Keratinocyte (primary cell): ENCODE data around the gene ZNF385A. TPM values are rescaled to one million over a fixed set of nuclear protein-coding genes. Genes with fewer than 3 reads are reported as not detected.

ENCODE experiments used
- DNase-seq: peaks from one replicate; pipeline ENCODE4 v3.0.0-alpha.2; 2011; ENCODE audit warnings: low read depth, missing footprints, low spot score
- FAIRE-seq: peaks from 2 replicates; lab custom pipeline; 2011; peaks lifted over from hg19 to GRCh38; lab: Jason Lieb, UNC
- H2AFZ ChIP-seq: 2 replicates; pipeline ENCODE4 v1.6.0; 2012; ENCODE audit warnings: low read length, control low read depth, inconsistent platforms; ENCODE audit not compliant: control insufficient read depth
- H3K27ac ChIP-seq: 2 replicates; pipeline ENCODE4 v1.5.1; 2011; ENCODE audit warnings: low read length; ENCODE audit not compliant: control insufficient read depth, insufficient read depth
- H3K27me3 ChIP-seq: 3 replicates; pipeline ENCODE4 v1.6.0; 2011; ENCODE audit warnings: low read length; ENCODE audit not compliant: control insufficient read depth, insufficient read depth; ENCODE audit errors: extremely low read depth
- H3K36me3 ChIP-seq, 2 experiments: 2 replicates in 1 of 2; 3 replicates in 1 of 2; pipeline ENCODE4 v1.5.1; 2011; ENCODE audit warnings: low read length in 2 of 2, mild to moderate bottlenecking in 1 of 2; ENCODE audit not compliant: control insufficient read depth in 2 of 2, insufficient read depth in 2 of 2; ENCODE audit errors: extremely low read depth in 1 of 2
- H3K4me1 ChIP-seq: 3 replicates; pipeline ENCODE4 v1.5.1; 2011; ENCODE audit warnings: low read length; ENCODE audit not compliant: control insufficient read depth, insufficient read depth; ENCODE audit errors: extremely low read depth
- H3K4me2 ChIP-seq: 3 replicates; pipeline ENCODE4 v1.6.0; 2011; ENCODE audit warnings: low read depth, low read length; ENCODE audit not compliant: control insufficient read depth, insufficient read depth; ENCODE audit errors: extremely low read depth
- H3K4me3 ChIP-seq, 3 experiments: fragments of 200-600 bp in 1 of 3; sonication (generic) in 1 of 3; 2 replicates in 2 of 3; 3 replicates in 1 of 3; pipeline ENCODE4 v1.5.1; 2011 to 2016; ENCODE audit warnings: low read length in 3 of 3, mild to moderate bottlenecking in 3 of 3, control low read depth in 2 of 3, inconsistent platforms in 1 of 3, low read depth in 1 of 3, mixed read lengths in 1 of 3, mixed run types in 1 of 3, moderate library complexity in 1 of 3; ENCODE audit not compliant: control insufficient read depth in 2 of 3, insufficient read depth in 2 of 3; ENCODE audit errors: extremely low read depth in 1 of 3
- H3K79me2 ChIP-seq: 2 replicates; pipeline ENCODE4 v1.6.0; 2012; ENCODE audit warnings: low read length; ENCODE audit not compliant: control insufficient read depth, insufficient read depth
- H3K9ac ChIP-seq: 3 replicates; pipeline ENCODE4 v1.6.0; 2011; ENCODE audit warnings: low read length; ENCODE audit not compliant: control insufficient read depth, insufficient read depth; ENCODE audit errors: extremely low read depth
- H3K9me1 ChIP-seq: 3 replicates; pipeline ENCODE4 v1.6.0; 2011; ENCODE audit warnings: low read length; ENCODE audit not compliant: control insufficient read depth, insufficient read depth; ENCODE audit errors: extremely low read depth
- H3K9me3 ChIP-seq: 2 replicates; pipeline ENCODE4 v1.5.1; 2012; ENCODE audit warnings: low read depth, low read length; ENCODE audit not compliant: control insufficient read depth
- H4K20me1 ChIP-seq: 3 replicates; pipeline ENCODE4 v1.6.0; 2011; ENCODE audit warnings: low read length; ENCODE audit not compliant: control insufficient read depth, insufficient read depth; ENCODE audit errors: extremely low read depth
- EZH2 ChIP-seq: IDR thresholded peaks from one replicate; pipeline ENCODE4 v1.6.1; 2012; ENCODE audit warnings: inconsistent platforms, mild to moderate bottlenecking, low read length, moderate library complexity
- dilution Hi-C: fragments of 300-500 bp; cut with MboI; formaldehyde crosslinking; loops from one replicate; pipeline ENCODE4 v1.7.0; 2020; ENCODE audit warnings: low sequenced_read_pairs; ENCODE audit not compliant: extremely low pct_ligation_motif_present
- polyA plus RNA-seq, 5 experiments: library from polyadenylated mRNA; depleted of rRNA in 3 of 5; stranded (reverse) in 3 of 5; stranded (forward) in 1 of 5; unstranded in 1 of 5; fragments of >200 nt; gene quantifications; 1 replicate in 1 of 5; 2 replicates in 3 of 5; 3 replicates in 1 of 5; pipeline versions ENCODE4 v1.2.1 to v1.2.3, GENCODE V29; 2011 to 2012; ENCODE audit warnings: missing spikeins in 2 of 5, low read depth in 1 of 5, low replicate concordance in 1 of 5
- TF ChIP-seq, protein P1 (sequence below), 3 experiments: IDR thresholded peaks in 1 of 3; conservative IDR thresholded peaks in 1 of 3; optimal IDR thresholded peaks in 1 of 3; 2 replicates in 2 of 3; 3 replicates in 1 of 3; pipeline versions ENCODE3 to v1.5.1; 2011; ENCODE audit warnings: low read length in 3 of 3, mild to moderate bottlenecking in 3 of 3, moderate library complexity in 2 of 3, control low read depth in 1 of 3, inconsistent platforms in 1 of 3; ENCODE audit not compliant: insufficient read depth in 2 of 3; ENCODE audit errors: extremely low read depth in 1 of 3

ZNF385A gene
- polyA plus RNA-seq, 1 donor (not counting 4 experiments of a cell fraction or from before 2014, with no cell fraction given), result 11.4 TPM

DNA sequence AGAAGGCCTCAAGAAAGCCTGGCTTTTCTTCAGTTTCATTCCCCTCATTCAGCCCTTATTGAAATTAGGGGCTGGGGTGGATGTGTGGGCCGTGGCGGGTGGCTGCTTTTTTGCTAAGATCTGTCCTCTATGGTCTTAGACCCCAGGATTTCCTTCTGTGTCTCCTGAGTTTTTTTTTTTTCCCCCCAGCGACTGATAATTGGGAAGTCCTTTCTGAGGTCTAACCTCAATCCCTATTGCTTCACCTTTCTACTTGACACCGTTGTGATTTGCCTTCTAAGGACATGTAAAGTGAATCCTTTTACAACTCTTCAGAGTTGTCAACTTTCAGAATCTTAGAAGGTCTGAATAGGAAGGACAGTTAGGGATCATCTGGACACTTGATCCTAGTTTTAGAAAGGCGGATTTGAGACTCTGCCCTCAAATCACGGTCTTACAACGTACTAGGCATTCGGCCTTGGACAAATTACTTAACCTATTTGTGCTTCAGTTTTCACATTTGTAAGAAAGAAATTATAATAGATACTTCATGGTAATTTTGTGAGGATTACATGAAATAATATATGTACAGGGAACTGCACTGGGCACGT, 24.7 kb downstream of the ZNF385A start:
- no peaks in the 10 kb centered on the region for H4K20me1 ChIP-seq
- dilution Hi-C loops, result no loop called here
- peak overlapping the region; percentile 83 for H3K4me2 ChIP-seq
- FAIRE-seq, result no peak
- no peaks in the 10 kb centered on the region for H3K79me2 ChIP-seq
- peak overlapping the region; percentile 98 for H3K9ac ChIP-seq
- peaks cover 25% of the 10 kb centered on the region for H3K4me1 ChIP-seq
- H3K27me3 ChIP-seq, result no peaks in the 10 kb centered on the region
- H3K9me1 ChIP-seq, result no peaks in the 10 kb centered on the region
- peak overlapping the region; percentile 48 to 62 (median 57) for H3K4me3 ChIP-seq
- TF ChIP-seq, protein P1, sequence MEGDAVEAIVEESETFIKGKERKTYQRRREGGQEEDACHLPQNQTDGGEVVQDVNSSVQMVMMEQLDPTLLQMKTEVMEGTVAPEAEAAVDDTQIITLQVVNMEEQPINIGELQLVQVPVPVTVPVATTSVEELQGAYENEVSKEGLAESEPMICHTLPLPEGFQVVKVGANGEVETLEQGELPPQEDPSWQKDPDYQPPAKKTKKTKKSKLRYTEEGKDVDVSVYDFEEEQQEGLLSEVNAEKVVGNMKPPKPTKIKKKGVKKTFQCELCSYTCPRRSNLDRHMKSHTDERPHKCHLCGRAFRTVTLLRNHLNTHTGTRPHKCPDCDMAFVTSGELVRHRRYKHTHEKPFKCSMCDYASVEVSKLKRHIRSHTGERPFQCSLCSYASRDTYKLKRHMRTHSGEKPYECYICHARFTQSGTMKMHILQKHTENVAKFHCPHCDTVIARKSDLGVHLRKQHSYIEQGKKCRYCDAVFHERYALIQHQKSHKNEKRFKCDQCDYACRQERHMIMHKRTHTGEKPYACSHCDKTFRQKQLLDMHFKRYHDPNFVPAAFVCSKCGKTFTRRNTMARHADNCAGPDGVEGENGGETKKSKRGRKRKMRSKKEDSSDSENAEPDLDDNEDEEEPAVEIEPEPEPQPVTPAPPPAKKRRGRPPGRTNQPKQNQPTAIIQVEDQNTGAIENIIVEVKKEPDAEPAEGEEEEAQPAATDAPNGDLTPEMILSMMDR (optimal IDR thresholded peaks at IDR 0.05 in 1 of 3, IDR thresholded peaks at IDR 0.05 in 1 of 3, conservative IDR thresholded peaks at IDR 0.05 in 1 of 3; ENCODE audit: extremely low read depth in 1 of 3, insufficient read depth in 2 of 3, low read length in 3 of 3), result no peak
- TF ChIP-seq EZH2, result no peak
- no peaks in the 10 kb centered on the region for H3K9me3 ChIP-seq
- H3K36me3 ChIP-seq, result no peaks in the 10 kb centered on the region
- H3K27ac ChIP-seq, result peak overlapping the region; percentile 93
- H2AFZ ChIP-seq, result peak overlapping the region; percentile 76
- no peak for DNase-seq

DNA sequence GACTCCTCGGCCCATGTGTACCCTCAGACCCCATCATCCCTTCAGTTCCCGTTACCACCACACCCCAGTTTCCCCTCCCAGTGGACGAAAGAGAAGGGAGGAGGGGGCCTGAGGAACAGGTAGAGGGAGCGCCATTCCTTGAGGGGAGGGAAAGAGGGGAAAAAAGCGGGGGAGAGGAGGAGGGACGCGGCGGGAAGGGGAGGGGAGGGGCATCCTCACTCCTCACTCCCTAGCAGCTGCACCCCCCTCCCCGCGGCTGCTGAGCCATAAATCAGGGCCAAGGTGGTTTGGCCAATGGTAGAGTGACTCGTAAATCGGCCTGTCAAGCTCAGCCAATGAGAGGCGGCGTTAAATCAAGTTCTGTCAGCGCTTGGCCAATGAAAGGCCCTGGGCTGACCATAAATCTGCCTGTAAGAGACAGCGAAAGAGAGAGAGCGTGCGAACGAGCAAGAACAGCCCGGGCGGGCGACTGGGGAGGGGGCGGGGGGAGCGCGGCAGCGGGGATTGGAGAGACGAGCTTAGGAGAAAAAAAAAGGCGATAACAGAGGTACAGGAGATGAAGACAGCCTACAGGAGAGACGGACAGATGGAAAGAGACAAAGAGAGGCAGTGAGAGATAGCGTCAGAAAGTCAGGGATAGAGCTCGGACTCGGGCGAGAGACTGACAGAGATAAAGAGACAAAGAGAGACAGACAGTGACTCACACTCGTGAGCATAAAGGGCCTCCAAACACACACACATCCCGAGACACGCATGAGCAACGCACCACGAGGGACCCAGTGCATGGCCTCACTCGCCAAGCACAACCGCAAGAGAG, 25.4 kb downstream of the ZNF385A start:
- H4K20me1 ChIP-seq, result no peaks in the 10 kb centered on the region
- H3K36me3 ChIP-seq, result no peaks in the 10 kb centered on the region
- peak overlapping the region; percentile 48 to 92 (median 88) for H3K4me3 ChIP-seq
- H2AFZ ChIP-seq, result peak overlapping the region; percentile 92
- no peaks in the 10 kb centered on the region for H3K79me2 ChIP-seq
- peak overlapping the region; percentile 100 for H3K4me2 ChIP-seq
- DNase-seq, result peak; percentile 98
- H3K27me3 ChIP-seq, result no peaks in the 10 kb centered on the region
- peak; percentile 58 for FAIRE-seq
- no peaks in the 10 kb centered on the region for H3K9me1 ChIP-seq
- peak overlapping the region; percentile 98 for H3K9ac ChIP-seq
- dilution Hi-C loops, result no loop called here
- H3K4me1 ChIP-seq, result peaks cover 25% of the 10 kb centered on the region
- H3K9me3 ChIP-seq, result no peaks in the 10 kb centered on the region
- TF ChIP-seq EZH2, result no peak
- TF ChIP-seq, protein P1 (optimal IDR thresholded peaks at IDR 0.05 in 1 of 3, IDR thresholded peaks at IDR 0.05 in 1 of 3, conservative IDR thresholded peaks at IDR 0.05 in 1 of 3; ENCODE audit: extremely low read depth in 1 of 3, insufficient read depth in 2 of 3, low read length in 3 of 3), result no peak
- H3K27ac ChIP-seq, result peak overlapping the region; percentile 93
